Measurements from ENCODE around the gene TOX2. TPM values are rescaled to one million over a fixed set of nuclear protein-coding genes. Genes with fewer than 3 reads are reported as not detected.
A peak's percentile ranks its signal among the peaks of the same experiment; 100 is the strongest.

TOX2 gene
- total RNA-seq, 1 experiment from 2014 or later, result not detected

GRCh38 chr20:43904827-43905177, 9.8 kb upstream of the TOX2 start:
- no peaks in the 10 kb centered on the region for H3K36me3 Mint-ChIP-seq (ENCODE audit: insufficient read depth, unreplicated experiment)
- H3K9me3 Mint-ChIP-seq (ENCODE audit: low read depth, unreplicated experiment), result peaks cover 3% of the 10 kb centered on the region
- peaks cover 69% of the 10 kb centered on the region for H3K27me3 Mint-ChIP-seq (ENCODE audit: unreplicated experiment)
- no peak overlapping the region for H3K27ac Mint-ChIP-seq (ENCODE audit: unreplicated experiment)
- no peak overlapping the region for H3K4me3 Mint-ChIP-seq (ENCODE audit: low read depth, unreplicated experiment)
- peak; percentile 19 for DNase-seq
- BruUV-seq (replicated peaks), result no TSS peak
- TF ChIP-seq, protein P1, sequence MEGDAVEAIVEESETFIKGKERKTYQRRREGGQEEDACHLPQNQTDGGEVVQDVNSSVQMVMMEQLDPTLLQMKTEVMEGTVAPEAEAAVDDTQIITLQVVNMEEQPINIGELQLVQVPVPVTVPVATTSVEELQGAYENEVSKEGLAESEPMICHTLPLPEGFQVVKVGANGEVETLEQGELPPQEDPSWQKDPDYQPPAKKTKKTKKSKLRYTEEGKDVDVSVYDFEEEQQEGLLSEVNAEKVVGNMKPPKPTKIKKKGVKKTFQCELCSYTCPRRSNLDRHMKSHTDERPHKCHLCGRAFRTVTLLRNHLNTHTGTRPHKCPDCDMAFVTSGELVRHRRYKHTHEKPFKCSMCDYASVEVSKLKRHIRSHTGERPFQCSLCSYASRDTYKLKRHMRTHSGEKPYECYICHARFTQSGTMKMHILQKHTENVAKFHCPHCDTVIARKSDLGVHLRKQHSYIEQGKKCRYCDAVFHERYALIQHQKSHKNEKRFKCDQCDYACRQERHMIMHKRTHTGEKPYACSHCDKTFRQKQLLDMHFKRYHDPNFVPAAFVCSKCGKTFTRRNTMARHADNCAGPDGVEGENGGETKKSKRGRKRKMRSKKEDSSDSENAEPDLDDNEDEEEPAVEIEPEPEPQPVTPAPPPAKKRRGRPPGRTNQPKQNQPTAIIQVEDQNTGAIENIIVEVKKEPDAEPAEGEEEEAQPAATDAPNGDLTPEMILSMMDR (IDR thresholded peaks at IDR 0.05; ENCODE audit: unreplicated experiment), result no peak
- CTCF ChIA-PET, result no interaction called here
- H3K4me1 Mint-ChIP-seq (ENCODE audit: low read depth, unreplicated experiment), result peaks cover 19% of the 10 kb centered on the region
- intact Hi-C loops (cut with micrococcal nuclease; ENCODE audit: unreplicated experiment), result no loop called here

GRCh38 chr20:43906505-43907034, 8.1 kb upstream of the TOX2 start:
- no peak for DNase-seq
- Mint-ChIP-seq H3K36me3 (ENCODE audit: insufficient read depth, unreplicated experiment) (no peaks in the 10 kb centered on the region), H3K4me3 (ENCODE audit: low read depth, unreplicated experiment) (no peak overlapping the region), H3K27ac (ENCODE audit: unreplicated experiment) (no peak overlapping the region), H3K4me1 (ENCODE audit: low read depth, unreplicated experiment) (peaks cover 19% of the 10 kb centered on the region), H3K27me3 (ENCODE audit: unreplicated experiment) (peaks cover 67% of the 10 kb centered on the region), H3K9me3 (ENCODE audit: low read depth, unreplicated experiment) (peaks cover 3% of the 10 kb centered on the region)
- CTCF ChIA-PET, result interaction anchor here (1.1 kb wide), 1 partner anchor 65 kb away, joined by 3 read pairs; no protein-coding TSS in a partner anchor
- BruUV-seq (replicated peaks), result no TSS peak
- TF ChIP-seq, protein P1 (IDR thresholded peaks at IDR 0.05; ENCODE audit: unreplicated experiment), result no peak
- intact Hi-C loops (cut with micrococcal nuclease; ENCODE audit: unreplicated experiment), result no loop called here

GRCh38 chr20:43909211-43909610, 5.4 kb upstream of the TOX2 start:
- TF ChIP-seq, protein P1 (IDR thresholded peaks at IDR 0.05; ENCODE audit: unreplicated experiment), result no peak
- no peak for DNase-seq
- H3K27ac Mint-ChIP-seq (ENCODE audit: unreplicated experiment), result no peak overlapping the region
- H3K4me3 Mint-ChIP-seq (ENCODE audit: low read depth, unreplicated experiment), result no peak overlapping the region
- intact Hi-C loops (cut with micrococcal nuclease; ENCODE audit: unreplicated experiment), result no loop called here
- H3K9me3 Mint-ChIP-seq (ENCODE audit: low read depth, unreplicated experiment), result peaks cover 6% of the 10 kb centered on the region
- H3K36me3 Mint-ChIP-seq (ENCODE audit: insufficient read depth, unreplicated experiment), result peaks cover 6% of the 10 kb centered on the region
- no TSS peak for BruUV-seq (replicated peaks)
- H3K4me1 Mint-ChIP-seq (ENCODE audit: low read depth, unreplicated experiment), result peaks cover 18% of the 10 kb centered on the region
- CTCF ChIA-PET, result no interaction called here
- peaks cover 72% of the 10 kb centered on the region for H3K27me3 Mint-ChIP-seq (ENCODE audit: unreplicated experiment)

GRCh38 chr20:43909720-43910119, 4.9 kb upstream of the TOX2 start:
- intact Hi-C loops (cut with micrococcal nuclease; ENCODE audit: unreplicated experiment), result no loop called here
- TF ChIP-seq, protein P1 (IDR thresholded peaks at IDR 0.05; ENCODE audit: unreplicated experiment), result no peak
- no peak for DNase-seq
- CTCF ChIA-PET, result no interaction called here
- Mint-ChIP-seq H3K4me3 (ENCODE audit: low read depth, unreplicated experiment) (no peak overlapping the region), H3K36me3 (ENCODE audit: insufficient read depth, unreplicated experiment) (peaks cover 6% of the 10 kb centered on the region), H3K27ac (ENCODE audit: unreplicated experiment) (no peak overlapping the region), H3K27me3 (ENCODE audit: unreplicated experiment) (peaks cover 73% of the 10 kb centered on the region), H3K4me1 (ENCODE audit: low read depth, unreplicated experiment) (peaks cover 13% of the 10 kb centered on the region), H3K9me3 (ENCODE audit: low read depth, unreplicated experiment) (peaks cover 6% of the 10 kb centered on the region)
- no TSS peak for BruUV-seq (replicated peaks)
